ENCODE results near the gene ZNF318. TPM values are rescaled to one million over a fixed set of nuclear protein-coding genes. Genes with fewer than 3 reads are reported as not detected.

Gene ZNF318
- total and polyA plus RNA-seq, 2 donors (not counting 3 experiments of a cell fraction or from before 2014, with no cell fraction given): 7.1 to 13.6 TPM

- H3K4me1 ChIP-seq (ENCODE audit: control insufficient read depth, extremely low read depth, insufficient read depth, low read length): no peaks in the 10 kb centered on the region
- H3K27me3 ChIP-seq (ENCODE audit: control insufficient read depth in 2 of 2, insufficient read depth in 2 of 2, low read length in 2 of 2): peaks cover 4% of the 10 kb centered on the region in 2 experiments
- ChIA-PET CTCF (interaction anchor here (0.9 to 2.0 kb wide), 2 partner anchors 133 to 168 kb away, joined by 3 to 6 read pairs; partner anchors contain the start of gene DNPH1), POLR2A (no interaction called here)
- DNase-seq (ENCODE audit: low read depth, low spot score) (no peak), FAIRE-seq (no peak)
- intact Hi-C loops (cut with micrococcal nuclease): no loop called here
- no peak overlapping the region for H3K4me3 ChIP-seq (replicated peaks in 1 of 3; ENCODE audit: insufficient read depth in 1 of 3, low read depth in 1 of 3, low read length in 3 of 3)
- no peak for TF ChIP-seq GATA2 (IDR thresholded peaks at IDR 0.05; ENCODE audit: insufficient read depth, insufficient read length, low read depth, low read length)
- TF ChIP-seq EZH2 (IDR thresholded peaks at IDR 0.05; ENCODE audit: borderline replicate concordance, low read depth, low read length, severe bottlenecking): no peak
- no peak overlapping the region for H3K27ac ChIP-seq (ENCODE audit: insufficient read depth, low read depth, low read length)
- dilution Hi-C loops (cut with MboI; ENCODE audit: extremely low pct_ligation_motif_present, low sequenced_read_pairs): no loop called here
- H3K9ac ChIP-seq (replicated peaks; ENCODE audit: extremely low read depth, insufficient read depth, low read length): no peak overlapping the region
- no peak overlapping the region for H2AFZ ChIP-seq (ENCODE audit: low read depth, low read length)
- no peaks in the 10 kb centered on the region for H3K79me2 ChIP-seq (ENCODE audit: control insufficient read depth, insufficient read depth, low read length)
- H3K9me1 ChIP-seq (replicated peaks; ENCODE audit: control insufficient read depth, extremely low read depth, insufficient read depth, low read length): no peaks in the 10 kb centered on the region
- no peaks in the 10 kb centered on the region for H3K36me3 ChIP-seq (ENCODE audit: control insufficient read depth in 2 of 2, extremely low read depth in 1 of 2, insufficient read depth in 2 of 2, low read length in 2 of 2)
- H3K9me3 ChIP-seq (replicated peaks; ENCODE audit: control insufficient read depth, insufficient read depth, low read length): no peaks in the 10 kb centered on the region
- BruUV-seq (replicated peaks): no TSS peak
- no peaks in the 10 kb centered on the region for H4K20me1 ChIP-seq (replicated peaks; ENCODE audit: control insufficient read depth, extremely low read depth, insufficient read depth, low read length)
- no peak overlapping the region for H3K4me2 ChIP-seq (ENCODE audit: insufficient read depth, low read length)
These were observed 27.1 kb upstream of the ZNF318 start for GRCh38 chr6:43396408-43397149.

GRCh38 chr6:43395776-43396175 is 26.3 kb upstream of the ZNF318 start:
- no peaks in the 10 kb centered on the region for H3K9me3 ChIP-seq (replicated peaks; ENCODE audit: control insufficient read depth, insufficient read depth, low read length)
- H3K36me3 ChIP-seq (ENCODE audit: control insufficient read depth in 2 of 2, extremely low read depth in 1 of 2, insufficient read depth in 2 of 2, low read length in 2 of 2): no peaks in the 10 kb centered on the region
- FAIRE-seq (no peak), DNase-seq (ENCODE audit: low read depth, low spot score) (no peak)
- H3K4me2 ChIP-seq (ENCODE audit: insufficient read depth, low read length): no peak overlapping the region
- H4K20me1 ChIP-seq (replicated peaks; ENCODE audit: control insufficient read depth, extremely low read depth, insufficient read depth, low read length): no peaks in the 10 kb centered on the region
- BruUV-seq (replicated peaks): no TSS peak
- no peaks in the 10 kb centered on the region for H3K79me2 ChIP-seq (ENCODE audit: control insufficient read depth, insufficient read depth, low read length)
- POLR2A ChIA-PET: no interaction called here
- H2AFZ ChIP-seq (ENCODE audit: low read depth, low read length): no peak overlapping the region
- no peak overlapping the region for H3K4me3 ChIP-seq (replicated peaks in 1 of 3; ENCODE audit: insufficient read depth in 1 of 3, low read depth in 1 of 3, low read length in 3 of 3)
- no peak overlapping the region for H3K27ac ChIP-seq (ENCODE audit: insufficient read depth, low read depth, low read length)
- peaks cover 4 to 7% of the 10 kb centered on the region in 2 experiments for H3K27me3 ChIP-seq (ENCODE audit: control insufficient read depth in 2 of 2, insufficient read depth in 2 of 2, low read length in 2 of 2)
- intact Hi-C loops (cut with micrococcal nuclease): no loop called here
- TF ChIP-seq EZH2 (IDR thresholded peaks at IDR 0.05; ENCODE audit: borderline replicate concordance, low read depth, low read length, severe bottlenecking) (no peak), MYC (IDR thresholded peaks at IDR 0.05; ENCODE audit: low read depth, low read length) (no peak), CTCF (IDR thresholded peaks at IDR 0.05; ENCODE audit: extremely low read depth in 1 of 2, insufficient read depth in 1 of 2, low read depth in 1 of 2, low read length in 2 of 2) (no peak), POLR2AphosphoS5 (IDR thresholded peaks at IDR 0.05; ENCODE audit: insufficient read depth, low read depth, low read length) (no peak), GATA2 (IDR thresholded peaks at IDR 0.05; ENCODE audit: insufficient read depth, insufficient read length, low read depth, low read length) (no peak), FOS (IDR thresholded peaks at IDR 0.05; ENCODE audit: borderline replicate concordance, insufficient read depth, low read length) (no peak), JUN (IDR thresholded peaks at IDR 0.05; ENCODE audit: borderline replicate concordance, insufficient read depth, insufficient read length, low read depth) (no peak), POLR2A (IDR thresholded peaks at IDR 0.05; ENCODE audit: low read depth, low read length) (no peak), MAX (IDR thresholded peaks at IDR 0.05; ENCODE audit: insufficient read depth, insufficient read length) (no peak)
- CTCF ChIA-PET: interaction anchor here (0.9 to 2.0 kb wide), 2 partner anchors 133 to 167 kb away, joined by 3 to 6 read pairs; partner anchors contain the start of gene DNPH1
- no peaks in the 10 kb centered on the region for H3K9me1 ChIP-seq (replicated peaks; ENCODE audit: control insufficient read depth, extremely low read depth, insufficient read depth, low read length)
- H3K9ac ChIP-seq (replicated peaks; ENCODE audit: extremely low read depth, insufficient read depth, low read length): no peak overlapping the region
- dilution Hi-C loops (cut with MboI; ENCODE audit: extremely low pct_ligation_motif_present, low sequenced_read_pairs): no loop called here
- no peaks in the 10 kb centered on the region for H3K4me1 ChIP-seq (ENCODE audit: control insufficient read depth, extremely low read depth, insufficient read depth, low read length)
